NCI-H1105 (cell line): ENCODE data around the gene LGR5.
"Not testable (repeated sequence)": the region's sequence is repeated elsewhere in the genome, so short reads cannot be mapped to it uniquely, and the experiment has no call there.

Experiments used
- DNase-seq: peaks from one replicate; lab custom pipeline; 2025; lab: John Stamatoyannopoulos, UW

The LGR5 gene

DNA sequence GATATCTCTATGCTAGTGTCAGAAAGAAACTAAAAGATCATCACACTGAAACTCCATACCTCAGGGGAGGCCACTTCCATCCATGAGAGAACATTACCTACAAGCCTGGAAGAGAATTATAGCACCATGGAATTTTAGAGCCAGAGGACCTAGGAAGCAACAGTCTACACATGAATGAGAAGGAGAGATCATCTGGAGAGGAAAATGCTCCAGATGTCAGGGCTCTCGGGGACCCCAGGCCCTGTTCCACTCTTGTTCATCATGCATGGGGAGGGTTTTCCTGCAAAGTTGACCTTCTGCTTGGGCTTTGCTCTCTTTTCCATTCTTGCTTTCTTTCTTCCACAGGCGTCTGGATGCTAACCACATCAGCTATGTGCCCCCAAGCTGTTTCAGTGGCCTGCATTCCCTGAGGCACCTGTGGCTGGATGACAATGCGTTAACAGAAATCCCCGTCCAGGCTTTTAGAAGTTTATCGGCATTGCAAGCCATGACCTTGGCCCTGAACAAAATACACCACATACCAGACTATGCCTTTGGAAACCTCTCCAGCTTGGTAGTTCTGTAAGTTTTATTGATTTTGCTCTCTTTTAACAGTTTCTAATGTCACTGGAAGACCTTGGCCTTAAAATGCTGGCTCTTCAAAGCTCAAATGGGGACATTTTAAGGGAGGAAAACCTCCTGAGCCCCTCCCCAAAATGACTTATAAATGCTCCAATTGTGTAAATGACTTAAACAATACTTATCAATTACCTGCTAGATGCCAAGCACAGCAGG lies 113.3 kb downstream of the LGR5 start:
- DNase-seq = no peak

DNA sequence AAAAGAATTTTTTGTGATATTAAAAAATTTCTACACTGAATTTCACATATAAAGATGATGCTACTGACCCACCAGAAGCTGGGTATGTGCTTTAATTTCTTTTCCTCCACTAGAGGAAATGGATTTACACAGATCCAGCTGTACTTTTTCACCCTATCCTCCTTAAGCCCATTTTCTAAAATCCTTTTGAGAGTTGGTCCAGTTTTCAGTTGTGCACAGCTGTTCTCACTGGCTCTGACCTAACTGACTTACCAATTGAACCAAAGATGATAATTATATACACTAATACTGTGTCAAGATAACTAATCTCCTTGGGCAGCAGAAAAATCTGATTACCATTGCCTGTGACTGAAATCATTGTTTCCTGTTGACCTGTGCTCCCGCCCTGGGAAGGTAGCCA lies 115.6 kb downstream of the LGR5 start:
- DNase-seq = no peak

DNA sequence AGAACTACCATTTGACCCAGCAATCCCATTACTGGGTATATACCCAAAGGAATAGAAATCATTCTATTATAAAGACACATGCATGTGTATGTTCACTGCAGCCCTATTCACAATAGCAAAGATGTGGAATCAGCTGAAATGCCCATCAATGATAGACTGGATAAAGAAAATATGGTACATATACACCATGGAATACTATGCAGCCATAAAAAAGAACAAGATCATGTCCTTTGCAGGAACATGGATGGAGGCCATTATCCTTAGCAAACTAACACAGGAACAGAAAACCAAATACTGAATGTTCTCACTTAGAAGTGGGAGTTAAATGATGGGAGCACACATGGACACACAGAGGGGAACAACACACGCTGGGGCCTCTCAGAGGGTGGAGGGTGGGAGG lies 116.2 kb downstream of the LGR5 start:
- DNase-seq = not testable (repeated sequence)

DNA sequence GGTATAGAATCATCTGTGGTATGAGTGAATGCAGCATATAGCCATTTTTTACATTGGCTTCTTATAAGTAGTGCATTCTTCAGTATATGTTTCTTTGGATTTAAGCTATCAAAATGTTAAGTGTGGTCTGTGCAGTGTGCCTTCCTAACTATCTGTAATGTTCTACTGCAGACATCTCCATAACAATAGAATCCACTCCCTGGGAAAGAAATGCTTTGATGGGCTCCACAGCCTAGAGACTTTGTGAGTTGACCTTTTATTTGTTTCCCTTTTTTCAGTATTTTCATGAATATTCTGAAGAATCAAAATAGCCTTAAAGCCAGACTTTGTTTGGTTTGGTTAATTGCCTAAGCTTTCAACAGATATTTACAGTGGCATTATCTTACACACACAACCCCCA lies 116.8 kb downstream of the LGR5 start:
- no peak for DNase-seq

DNA sequence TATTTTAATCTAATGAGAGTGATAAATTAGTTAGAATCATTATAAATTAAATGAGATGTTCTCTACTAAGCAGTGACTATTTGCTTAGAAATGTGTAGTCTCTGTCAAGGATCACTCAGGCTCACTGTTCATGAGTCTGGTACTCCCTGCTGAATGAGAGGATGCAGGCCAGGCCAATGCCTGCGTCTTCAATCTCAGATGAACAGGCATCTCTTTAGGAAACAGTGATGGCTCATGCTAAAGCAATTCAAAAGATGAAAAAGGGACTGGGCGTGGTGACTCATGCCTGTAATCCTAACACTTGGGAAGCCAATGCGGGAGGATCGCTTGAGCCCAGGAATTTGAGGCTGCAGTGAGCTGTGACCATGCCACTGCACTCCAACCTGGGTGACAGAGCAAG lies 117.3 kb downstream of the LGR5 start:
- no peak for DNase-seq

DNA sequence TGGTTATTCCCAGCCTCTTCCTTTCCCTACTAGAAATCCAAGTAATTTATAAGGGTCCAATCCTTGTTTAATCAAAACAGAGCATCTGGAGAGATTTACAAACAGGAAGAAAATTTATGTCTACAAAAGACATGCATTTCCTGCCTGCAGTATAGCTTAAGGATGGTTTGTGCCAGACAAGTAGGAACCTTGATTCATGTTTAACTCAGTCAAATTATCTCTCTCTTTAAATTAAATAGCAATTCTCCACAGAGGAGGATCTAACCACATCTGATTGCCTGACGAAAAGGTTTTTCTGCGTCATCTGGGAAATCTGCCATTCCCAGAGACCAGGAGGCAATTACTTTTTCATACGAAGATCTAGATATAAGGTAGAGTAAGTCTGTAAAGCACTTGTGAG lies 118.8 kb downstream of the LGR5 start:
- no peak for DNase-seq

DNA sequence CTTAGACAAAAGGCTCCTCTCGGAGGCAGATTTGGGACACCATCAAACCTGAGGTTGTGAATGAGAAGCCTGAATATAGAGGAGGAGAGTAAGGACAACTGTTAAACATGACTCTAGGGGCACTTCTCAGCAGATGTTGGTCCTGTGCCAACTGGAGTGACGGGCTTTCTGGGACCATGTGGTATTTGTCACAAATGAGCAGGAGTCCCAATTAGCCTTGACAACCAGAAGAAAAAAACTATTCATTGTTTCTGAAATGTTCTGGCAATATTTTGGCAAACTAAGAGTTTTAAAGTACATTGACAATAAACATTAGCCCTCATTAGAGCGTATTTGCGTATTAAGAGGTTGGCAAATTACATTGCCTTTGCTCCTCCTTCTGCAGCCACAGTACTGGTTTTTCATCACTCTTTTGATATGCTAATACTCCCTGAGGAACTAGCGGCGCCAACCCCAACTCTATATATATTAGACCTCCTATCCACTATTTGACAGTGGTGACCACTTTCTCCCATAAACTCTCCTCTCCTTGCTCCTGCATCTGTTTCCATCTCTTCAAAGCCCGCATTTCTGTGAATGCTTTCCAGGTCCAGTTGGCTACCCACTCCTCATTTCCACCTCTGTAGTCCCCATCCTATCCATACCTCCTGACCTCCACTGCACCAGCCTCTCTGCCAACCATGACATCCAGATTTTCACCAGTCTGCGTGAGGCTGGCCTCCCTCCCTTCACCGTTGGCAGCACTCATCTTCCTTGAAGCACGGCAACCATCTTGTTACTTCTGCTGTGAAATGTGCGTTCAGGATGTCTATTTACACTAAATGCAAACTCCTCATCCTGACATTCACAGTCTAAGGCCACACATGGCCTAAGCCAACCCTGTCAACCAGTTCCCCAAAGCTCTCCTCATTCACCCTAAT lies 123.3 kb downstream of the LGR5 start:
- DNase-seq = peak; percentile 89

DNA sequence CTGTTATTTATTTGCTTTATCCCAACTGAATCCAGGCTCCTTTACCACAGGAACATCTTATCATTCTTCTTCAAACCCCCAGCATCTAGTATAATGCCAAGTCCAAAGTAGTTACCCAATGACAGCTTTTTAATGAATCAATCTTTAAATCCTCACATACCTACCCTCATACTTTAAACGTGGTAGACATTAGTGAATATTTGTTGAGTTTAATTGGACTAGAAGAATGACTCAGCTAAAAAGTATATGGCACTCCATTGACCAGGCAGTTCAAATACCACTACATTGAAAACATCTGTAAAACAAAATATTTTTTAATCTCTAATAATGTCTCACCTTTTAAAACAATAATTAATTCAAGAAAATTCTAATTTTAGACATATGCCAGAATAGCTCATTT lies 125.9 kb downstream of the LGR5 start:
- no peak for DNase-seq

DNA sequence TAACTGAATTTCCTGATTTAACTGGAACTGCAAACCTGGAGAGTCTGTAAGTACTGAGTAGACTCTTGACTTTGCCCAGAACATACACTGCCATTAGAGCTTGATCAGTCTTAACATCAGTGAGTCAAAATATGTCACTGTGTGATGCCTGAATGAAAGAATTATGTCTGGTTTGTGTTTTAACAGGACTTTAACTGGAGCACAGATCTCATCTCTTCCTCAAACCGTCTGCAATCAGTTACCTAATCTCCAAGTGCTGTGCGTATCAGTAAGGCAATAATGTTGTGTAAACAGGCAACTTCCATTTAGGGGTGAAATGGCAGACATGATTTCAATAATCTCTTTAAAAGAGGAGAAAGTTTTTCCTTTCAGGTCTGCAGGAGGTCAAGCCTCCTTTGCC lies 127.1 kb downstream of the LGR5 start:
- DNase-seq = no peak

DNA sequence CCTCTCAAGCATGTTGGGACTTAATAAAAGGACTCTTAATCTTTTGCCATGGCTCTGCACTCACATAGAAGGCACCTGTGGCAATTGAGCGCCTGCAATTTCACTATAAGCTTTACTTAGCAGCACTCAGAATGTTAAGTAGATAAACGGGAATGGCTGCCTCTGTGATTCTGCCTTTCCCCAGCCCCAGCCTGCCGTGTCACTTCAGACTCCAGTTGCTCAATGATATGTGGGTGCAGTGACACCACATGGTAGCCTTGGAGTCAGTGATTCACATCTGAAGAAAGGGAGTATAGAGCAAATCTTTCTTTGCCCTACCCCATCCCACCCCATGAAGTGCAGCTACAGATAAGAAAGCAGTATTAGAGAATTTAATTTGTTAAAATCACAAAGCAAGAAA lies 127.9 kb downstream of the LGR5 start:
- DNase-seq = no peak

DNA sequence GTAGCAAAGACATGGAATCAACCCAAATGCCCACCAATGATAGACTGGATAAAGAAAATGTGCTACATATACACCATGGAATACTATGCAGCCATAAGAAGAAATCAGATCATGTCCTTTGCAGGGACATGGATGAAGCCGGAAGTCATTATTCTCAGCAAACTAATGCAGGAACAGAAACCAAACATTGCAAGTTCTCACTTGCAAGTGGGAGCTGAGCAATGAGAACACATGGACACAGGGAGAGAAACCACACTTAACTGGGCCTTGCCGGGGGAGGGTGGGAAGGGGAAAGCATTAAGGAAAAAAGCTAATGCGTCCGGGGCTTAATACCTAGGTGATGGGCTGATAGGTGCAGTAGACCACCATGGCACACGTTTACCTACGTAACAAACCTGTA lies 130.3 kb downstream of the LGR5 start:
- not testable (repeated sequence) for DNase-seq

DNA sequence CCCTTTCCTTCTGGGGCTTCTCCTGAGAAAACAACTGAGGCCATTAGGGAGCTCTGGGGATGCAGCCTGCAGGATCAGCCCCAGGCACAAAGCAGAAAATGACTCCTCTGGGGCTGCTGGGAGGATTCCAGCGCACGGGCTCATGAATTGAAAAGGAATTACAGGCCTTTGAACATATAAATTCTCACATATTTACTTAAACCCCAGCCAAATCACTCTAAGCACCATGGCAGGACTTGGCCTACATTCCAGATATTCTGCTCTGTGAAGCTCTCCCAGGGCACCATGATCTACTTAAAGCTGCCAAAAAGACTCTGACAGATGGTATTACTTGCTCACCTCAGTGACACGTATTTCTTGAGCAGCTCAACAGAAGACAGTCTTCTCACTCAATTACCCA lies 136.9 kb downstream of the LGR5 start:
- no peak for DNase-seq

DNA sequence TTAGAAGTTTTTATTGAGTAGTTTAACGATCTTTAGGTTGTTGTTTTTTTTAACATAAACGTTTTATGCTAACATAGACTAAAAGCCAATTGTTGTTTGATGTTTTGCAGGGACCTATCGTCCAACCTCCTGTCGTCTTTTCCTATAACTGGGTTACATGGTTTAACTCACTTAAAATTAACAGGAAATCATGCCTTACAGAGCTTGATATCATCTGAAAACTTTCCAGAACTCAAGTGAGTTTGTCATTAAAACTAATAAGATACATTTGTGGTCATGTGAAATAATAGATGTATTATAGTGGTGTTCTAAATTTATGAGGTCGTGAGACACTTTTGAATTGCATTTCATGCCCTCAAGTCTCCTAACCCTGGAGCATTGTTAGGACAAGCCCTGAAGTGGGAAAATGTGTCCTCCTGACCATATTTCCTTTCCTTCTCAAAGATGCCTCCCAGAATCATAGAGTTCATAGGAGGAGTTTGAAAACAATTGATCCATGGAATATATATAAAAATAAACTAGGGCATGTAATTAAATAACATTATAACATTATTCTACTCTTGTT lies 139.2 kb downstream of the LGR5 start:
- no peak for DNase-seq

DNA sequence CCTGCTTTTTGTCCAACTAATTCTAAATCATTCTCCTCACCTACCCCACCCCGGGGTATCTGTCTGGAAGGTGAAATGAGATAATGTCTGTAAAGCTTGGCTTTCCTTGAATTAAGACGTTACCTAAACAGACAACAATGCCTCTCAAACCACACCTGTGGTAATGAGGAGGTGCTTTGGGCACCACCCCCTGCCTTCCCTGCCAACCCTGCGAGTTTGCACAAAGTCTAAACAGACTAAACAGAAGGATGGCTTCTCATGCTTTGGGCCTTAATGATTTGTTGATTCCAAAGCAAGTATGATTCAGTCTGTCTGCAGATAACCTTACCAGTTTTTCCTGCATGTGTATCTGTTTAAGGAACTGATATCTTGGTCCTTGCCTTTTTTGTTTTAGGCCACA lies 141.6 kb downstream of the LGR5 start:
- no peak for DNase-seq

DNA sequence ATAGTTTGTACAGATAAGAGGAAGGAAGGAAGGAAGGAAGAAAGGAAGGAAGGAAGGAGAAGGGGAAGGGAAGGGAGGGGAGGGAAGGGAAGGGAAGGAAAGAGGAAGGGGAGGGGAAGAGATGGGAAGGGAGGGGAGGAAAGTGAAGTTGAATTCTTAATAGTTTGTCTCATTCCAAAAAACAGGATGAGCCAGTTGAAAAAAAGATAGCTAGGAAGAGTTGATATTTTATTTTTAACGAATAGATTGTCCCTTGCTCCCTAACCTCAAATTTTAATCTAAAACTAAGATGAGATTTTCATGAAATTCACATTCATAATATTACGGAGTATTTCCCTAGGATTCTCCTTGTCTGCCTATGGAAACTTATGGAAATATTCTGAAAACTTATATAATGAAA lies 143.3 kb downstream of the LGR5 start:
- DNase-seq = no peak

DNA sequence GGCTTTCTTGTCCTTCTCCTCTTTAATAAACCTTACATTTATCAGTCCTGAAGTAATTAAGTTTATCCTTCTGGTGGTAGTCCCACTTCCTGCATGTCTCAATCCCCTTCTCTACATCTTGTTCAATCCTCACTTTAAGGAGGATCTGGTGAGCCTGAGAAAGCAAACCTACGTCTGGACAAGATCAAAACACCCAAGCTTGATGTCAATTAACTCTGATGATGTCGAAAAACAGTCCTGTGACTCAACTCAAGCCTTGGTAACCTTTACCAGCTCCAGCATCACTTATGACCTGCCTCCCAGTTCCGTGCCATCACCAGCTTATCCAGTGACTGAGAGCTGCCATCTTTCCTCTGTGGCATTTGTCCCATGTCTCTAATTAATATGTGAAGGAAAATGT lies 144.8 kb downstream of the LGR5 start:
- DNase-seq = no peak

DNA sequence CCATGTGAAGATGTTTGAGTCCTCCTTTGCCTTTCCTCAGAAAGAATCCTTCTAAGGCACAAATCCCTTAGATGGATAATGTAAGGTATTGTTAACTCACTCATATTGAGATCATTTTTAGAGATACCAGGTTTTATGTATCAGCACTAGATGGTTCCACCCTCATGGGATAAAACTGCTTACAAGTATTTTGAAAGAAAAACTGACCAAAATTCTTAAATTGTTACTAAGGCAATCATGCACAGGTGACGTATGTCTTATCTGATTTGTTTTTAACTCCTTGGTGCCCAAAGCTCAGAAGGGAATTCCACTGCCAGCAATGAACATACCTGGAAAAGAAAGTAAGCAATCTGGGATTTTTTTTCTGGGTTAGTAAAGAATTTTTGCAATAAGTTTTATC lies 145.6 kb downstream of the LGR5 start:
- DNase-seq = no peak

DNA sequence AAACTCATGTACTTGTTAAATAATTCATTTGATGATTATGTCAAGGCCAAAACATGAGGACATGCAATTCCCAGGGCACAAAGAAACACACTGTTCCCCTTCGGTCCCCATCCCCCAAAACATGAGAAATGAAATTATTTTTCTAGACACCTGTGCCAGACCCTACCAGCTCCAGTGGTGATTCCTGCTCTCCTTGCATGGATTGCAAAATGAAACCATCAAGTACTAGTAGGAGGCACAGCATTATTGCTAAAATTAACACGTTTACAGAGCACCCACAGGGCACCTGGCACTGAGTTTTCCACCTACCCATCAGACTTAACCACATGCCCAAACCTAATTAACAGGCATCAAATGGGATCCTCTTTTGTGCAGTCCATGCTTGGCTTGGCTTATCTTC lies 147.4 kb downstream of the LGR5 start:
- DNase-seq = no peak

DNA sequence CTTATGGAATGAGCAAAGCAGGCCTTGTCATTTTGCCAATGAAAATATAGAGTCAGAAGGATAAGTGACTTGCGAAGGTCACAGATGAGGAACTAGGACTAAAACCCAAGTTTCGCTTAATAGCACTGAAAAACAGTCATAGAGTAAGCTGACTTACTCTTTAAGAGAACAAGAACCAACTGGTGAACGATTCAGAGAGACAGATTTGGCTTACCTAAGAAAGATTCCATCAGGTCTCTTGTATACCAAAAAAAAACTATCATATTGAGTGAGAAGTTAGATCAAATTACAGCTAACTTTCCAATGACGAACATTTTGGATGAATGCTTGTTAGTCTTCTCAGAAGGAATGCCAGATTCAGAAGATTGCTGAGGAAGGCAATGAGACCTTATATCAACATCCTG lies 149.9 kb downstream of the LGR5 start:
- DNase-seq = no peak

DNA sequence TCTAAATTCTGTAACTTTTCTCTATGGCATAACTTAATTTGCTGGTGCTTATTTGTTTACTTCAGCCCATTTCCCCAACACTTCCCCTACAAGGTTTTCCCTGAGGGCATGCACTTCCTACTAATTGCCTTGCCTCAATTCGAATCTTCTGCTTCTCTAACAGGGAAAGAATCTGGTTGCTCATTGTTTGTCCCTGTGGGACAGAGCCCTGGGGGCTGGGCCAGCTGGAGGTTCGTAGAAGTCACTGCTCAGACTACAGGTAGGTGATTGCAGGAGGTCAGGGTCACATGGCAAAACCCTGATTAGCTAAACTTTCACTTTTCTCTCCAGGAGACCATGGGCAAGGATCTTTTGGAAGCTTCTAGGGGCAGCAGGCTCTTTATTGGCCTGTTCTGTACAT lies 152.0 kb downstream of the LGR5 start:
- no peak for DNase-seq

DNA sequence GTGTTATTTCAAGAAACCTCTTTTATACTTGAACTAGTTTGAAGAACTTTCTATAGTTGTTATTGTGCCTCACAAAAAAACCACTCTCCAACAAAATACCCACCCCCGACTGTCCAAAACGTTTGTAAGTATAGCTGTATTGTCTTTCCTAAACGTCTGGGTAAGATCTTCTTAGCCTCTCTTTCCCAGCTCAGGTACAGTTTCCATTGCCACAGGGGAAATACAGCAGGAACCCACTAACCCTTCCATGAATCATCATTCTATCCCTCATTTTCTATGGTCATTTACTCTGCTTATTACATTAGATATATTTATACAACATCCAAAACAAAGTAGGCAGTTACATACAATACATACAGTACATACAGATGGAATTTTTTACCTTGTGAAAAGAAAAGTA lies 153.2 kb downstream of the LGR5 start:
- no peak for DNase-seq

DNA sequence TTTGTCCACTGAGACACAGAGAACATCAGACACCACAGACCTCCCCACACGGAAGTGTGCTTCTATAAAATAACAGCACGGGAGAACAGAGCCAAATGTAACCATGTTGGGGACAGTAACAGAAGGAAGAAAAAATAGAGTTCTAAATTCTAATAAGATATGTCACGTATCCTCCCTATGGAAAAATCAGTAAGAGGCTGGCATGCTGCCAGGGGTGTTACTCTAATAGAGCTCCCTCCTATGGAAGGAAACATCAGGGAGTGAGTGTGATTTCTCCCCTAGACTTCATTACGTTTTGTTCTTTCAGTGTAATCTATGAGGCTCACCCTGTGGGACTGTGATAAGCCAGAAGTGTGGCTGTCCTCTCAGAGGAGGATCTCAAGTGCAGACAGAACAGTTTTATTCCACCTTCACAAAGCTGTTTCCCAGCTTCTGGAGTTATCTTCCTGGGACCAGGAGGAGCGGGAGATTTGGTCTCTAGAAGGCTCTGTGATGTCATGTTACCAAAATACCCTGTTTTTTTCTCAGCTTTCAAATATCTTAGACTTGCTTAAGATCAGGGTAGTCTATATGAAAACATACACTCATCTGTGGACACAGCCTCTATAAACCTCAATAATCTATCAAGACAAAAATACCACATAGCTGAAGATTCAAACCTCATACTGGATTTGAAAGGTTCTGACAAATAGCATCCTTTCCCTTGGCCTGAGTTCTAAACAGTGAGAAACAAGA lies 154.8 kb downstream of the LGR5 start:
- DNase-seq = no peak
